Esophagus muscularis mucosa (tissue), 4 donors: ENCODE data around the gene INO80E. TPM values are rescaled to one million over a fixed set of nuclear protein-coding genes. Genes with fewer than 3 reads are reported as not detected.
"Not testable (repeated sequence)": the region's sequence is repeated elsewhere in the genome, so short reads cannot be mapped to it uniquely, and the experiment has no call there.

Experiments used
- DNase-seq: peaks from one replicate; pipeline ENCODE4 v3.0.0-alpha.2; 2017; ENCODE audit errors: extremely low spot score
- H3K27ac ChIP-seq, 4 donors: fragments of 200-600 bp; sonication (generic); replicated peaks in 1 of 4; 1 replicate in 3 of 4; 2 replicates in 1 of 4; pipeline ENCODE4 v1.5.1; 2016 to 2019; ENCODE audit warnings: mild to moderate bottlenecking in 1 of 4
- H3K27me3 ChIP-seq, 4 donors: fragments of 200-600 bp; sonication (generic); one replicate each; pipeline versions ENCODE4 v1.5.1 to v1.6.0; 2016 to 2019
- H3K36me3 ChIP-seq, 4 donors: fragments of 200-600 bp; sonication (generic); one replicate each; pipeline ENCODE4 v1.5.1; 2016 to 2019
- H3K4me1 ChIP-seq, 4 donors: fragments of 200-600 bp; sonication (generic); one replicate each; pipeline ENCODE4 v1.5.1; 2016 to 2019
- H3K4me3 ChIP-seq, 4 donors: fragments of 200-600 bp; sonication (generic); 1 replicate in 2 of 4; 2 replicates in 2 of 4; pipeline ENCODE4 v1.5.1; 2016 to 2019; ENCODE audit warnings: mild to moderate bottlenecking in 4 of 4, moderate library complexity in 1 of 4
- H3K9me3 ChIP-seq, 4 donors: fragments of 200-600 bp; sonication (generic); 1 replicate in 3 of 4; 2 replicates in 1 of 4; pipeline ENCODE4 v1.5.1; 2016 to 2019
- EP300 ChIP-seq: sonication (generic); formaldehyde crosslinking; IDR thresholded peaks from one replicate; pipeline ENCODE4 v1.6.1; 2017; ENCODE audit warnings: antibody characterized with exemption
- POLR2A ChIP-seq: fragments of 450-650 bp; IDR thresholded peaks from one replicate; pipeline ENCODE4 v1.6.1; 2017; ENCODE audit warnings: antibody characterized with exemption, moderate library complexity, mild to moderate bottlenecking, low read depth
- POLR2AphosphoS5 ChIP-seq, 2 donors: sonication (generic); formaldehyde crosslinking; IDR thresholded peaks; one replicate each; pipeline ENCODE4 v1.6.1; 2017; ENCODE audit warnings: antibody characterized with exemption in 2 of 2
- WGBS: methylation state at CpG from one replicate; pipeline ENCODE4 v1.1.5; 2018; 5-methylcytosine and 5-hydroxymethylcytosine counted together
- intact Hi-C: fragments of 100-400 bp; cut with DNase I; formaldehyde crosslinking; loops from one replicate; pipeline ENCODE4 v1.15.1; 2023
- total RNA-seq, 4 donors: library from RNA; depleted of rRNA; stranded (reverse); fragments of >200 nt; gene quantifications; one replicate each; pipeline versions ENCODE4 v1.1.0 to v1.2.1, GENCODE V29; 2016
- TF ChIP-seq, protein P1 (sequence below), 3 experiments: fragments of 200-600 bp in 2 of 3; fragments of 450-650 bp in 1 of 3; sonication (generic) in 2 of 3; IDR thresholded peaks; one replicate each; pipeline ENCODE4 v1.5.1; 2017 to 2019; ENCODE audit warnings: antibody characterized with exemption in 3 of 3, mild to moderate bottlenecking in 2 of 3, moderate library complexity in 1 of 3

Gene INO80E
- total RNA-seq, 4 donors from 2014 or later = 38.2 to 58.1 (median 43.5) TPM

DNA sequence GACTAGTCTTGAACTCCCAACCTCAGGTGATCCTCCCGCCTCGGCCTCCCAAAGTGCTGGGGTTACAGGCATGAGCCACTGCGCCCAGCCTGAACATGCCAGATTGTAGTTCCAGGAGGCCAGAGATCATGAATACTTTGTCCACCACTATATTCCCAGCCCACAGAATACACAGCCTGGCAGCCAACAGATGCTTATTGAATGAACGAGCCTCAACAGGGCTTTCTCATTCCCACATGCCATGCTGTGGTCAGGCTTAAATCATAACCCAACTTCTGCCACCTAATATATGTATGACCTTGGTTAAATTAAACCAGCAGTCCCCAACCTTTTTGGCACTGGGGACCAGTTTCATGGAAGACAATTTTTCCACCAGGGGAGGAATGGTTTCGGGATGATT is 37.3 kb upstream of the INO80E start:
- intact Hi-C loops = no loop called here
- DNase-seq = no peak
- Histone ChIP-seq H3K4me3 (no peak overlapping the region), H3K4me1 (peaks cover 8 to 22% (median 19%) of the 10 kb centered on the region in 4 donors), H3K9me3 (no peaks in the 10 kb centered on the region), H3K27me3 (no peaks in the 10 kb centered on the region), H3K27ac (no peak overlapping the region), H3K36me3 (no peaks in the 10 kb centered on the region)
- WGBS = 94% methylated on average over 5 of the region's 5 CpGs
- TF ChIP-seq EP300 (no peak), POLR2AphosphoS5 (IDR thresholded peaks at IDR 0.05) (no peak), POLR2A (no peak)
- TF ChIP-seq, protein P1, sequence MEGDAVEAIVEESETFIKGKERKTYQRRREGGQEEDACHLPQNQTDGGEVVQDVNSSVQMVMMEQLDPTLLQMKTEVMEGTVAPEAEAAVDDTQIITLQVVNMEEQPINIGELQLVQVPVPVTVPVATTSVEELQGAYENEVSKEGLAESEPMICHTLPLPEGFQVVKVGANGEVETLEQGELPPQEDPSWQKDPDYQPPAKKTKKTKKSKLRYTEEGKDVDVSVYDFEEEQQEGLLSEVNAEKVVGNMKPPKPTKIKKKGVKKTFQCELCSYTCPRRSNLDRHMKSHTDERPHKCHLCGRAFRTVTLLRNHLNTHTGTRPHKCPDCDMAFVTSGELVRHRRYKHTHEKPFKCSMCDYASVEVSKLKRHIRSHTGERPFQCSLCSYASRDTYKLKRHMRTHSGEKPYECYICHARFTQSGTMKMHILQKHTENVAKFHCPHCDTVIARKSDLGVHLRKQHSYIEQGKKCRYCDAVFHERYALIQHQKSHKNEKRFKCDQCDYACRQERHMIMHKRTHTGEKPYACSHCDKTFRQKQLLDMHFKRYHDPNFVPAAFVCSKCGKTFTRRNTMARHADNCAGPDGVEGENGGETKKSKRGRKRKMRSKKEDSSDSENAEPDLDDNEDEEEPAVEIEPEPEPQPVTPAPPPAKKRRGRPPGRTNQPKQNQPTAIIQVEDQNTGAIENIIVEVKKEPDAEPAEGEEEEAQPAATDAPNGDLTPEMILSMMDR (IDR thresholded peaks at IDR 0.05) = no peak

DNA sequence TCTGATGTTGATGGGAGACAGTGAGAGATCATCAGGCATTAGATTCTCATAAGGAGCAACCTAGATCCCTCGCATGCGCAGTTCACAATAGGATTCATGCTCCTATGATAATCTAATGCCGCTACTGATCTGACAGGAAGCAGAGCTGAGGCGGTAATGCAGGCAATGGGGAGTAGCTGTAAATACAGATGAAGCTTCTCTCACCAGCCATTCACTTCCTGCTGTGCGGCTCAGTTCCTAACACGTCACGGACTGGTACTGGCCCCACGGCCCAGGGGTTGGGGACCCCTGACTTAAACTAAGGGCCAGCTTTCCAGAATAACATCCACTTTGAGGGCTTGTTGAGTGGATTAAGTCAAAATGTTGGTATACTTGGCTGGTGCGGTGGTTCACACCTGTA is 36.7 kb upstream of the INO80E start:
- Histone ChIP-seq H3K9me3 (no peaks in the 10 kb centered on the region), H3K27me3 (no peaks in the 10 kb centered on the region), H3K4me3 (no peak overlapping the region), H3K27ac (no peak overlapping the region), H3K4me1 (peaks cover 8 to 26% (median 21%) of the 10 kb centered on the region in 4 donors), H3K36me3 (peaks cover 0 to 4% (median 1%) of the 10 kb centered on the region in 4 donors)
- TF ChIP-seq, protein P1 (IDR thresholded peaks at IDR 0.05) = no peak
- no peak for TF ChIP-seq POLR2A
- no peak for TF ChIP-seq EP300
- no peak for TF ChIP-seq POLR2AphosphoS5 (IDR thresholded peaks at IDR 0.05)
- intact Hi-C loops = no loop called here
- 91% methylated on average over 8 of the region's 9 CpGs for WGBS
- DNase-seq = no peak

DNA sequence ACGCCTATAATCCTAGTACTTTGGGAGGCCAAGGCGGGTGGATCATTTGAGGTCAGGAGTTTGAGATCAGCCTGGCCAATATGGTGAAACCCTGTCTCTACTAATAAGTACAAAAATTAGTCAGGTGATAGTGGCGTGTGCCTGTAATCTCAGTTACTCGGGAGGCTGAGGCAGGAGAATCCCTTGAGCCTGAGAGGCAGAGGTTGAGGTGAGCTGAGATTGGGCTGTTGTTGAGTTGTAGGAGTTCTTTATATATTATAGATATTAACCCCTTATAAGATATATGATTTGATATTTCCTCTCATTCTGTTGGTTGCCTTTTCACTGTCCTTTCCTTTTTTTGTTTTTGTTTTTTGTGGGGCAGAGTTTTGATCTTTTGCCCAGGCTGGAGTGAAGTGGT is 36.2 kb upstream of the INO80E start:
- H3K4me3 ChIP-seq, H3K36me3 ChIP-seq, H3K9me3 ChIP-seq, DNase-seq, H3K27me3 ChIP-seq, H3K27ac ChIP-seq: not testable (repeated sequence)
- H3K4me1 ChIP-seq = peaks cover 8 to 32% (median 24%) of the 10 kb centered on the region in 4 donors
- intact Hi-C loops = loop anchor here (5.0 kb wide), 1 partner anchor 33 kb away; the partner anchor contains the start of gene KCTD13
- WGBS = 88% methylated on average over 4 of the region's 4 CpGs

DNA sequence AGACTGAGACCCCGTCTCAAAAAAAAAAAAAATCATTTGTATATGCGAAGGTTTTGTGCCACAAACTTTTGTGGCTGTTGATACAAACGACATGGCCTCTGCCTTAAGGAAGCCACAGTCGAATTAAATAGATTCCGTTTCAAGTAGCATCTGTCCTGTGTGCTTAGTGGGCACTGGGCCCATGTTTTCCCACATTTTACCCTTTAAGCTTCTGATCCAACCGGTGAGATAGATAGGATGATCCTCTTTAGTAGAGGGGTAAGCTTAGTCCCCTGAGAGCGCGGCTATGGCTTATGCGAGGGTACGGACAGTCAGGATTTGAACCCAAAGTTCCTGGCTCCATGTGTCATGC is 34.9 kb upstream of the INO80E start:
- Histone ChIP-seq H3K4me1 (peaks cover 8 to 34% (median 25%) of the 10 kb centered on the region in 4 donors), H3K27ac (peak overlapping the region; percentile 92 to 95 (median 94)), H3K4me3 (peak overlapping the region; percentile 73 to 95 (median 80)), H3K9me3 (no peaks in the 10 kb centered on the region), H3K36me3 (peaks cover 0 to 21% (median 6%) of the 10 kb centered on the region in 4 donors), H3K27me3 (no peaks in the 10 kb centered on the region)
- no peak for DNase-seq
- TF ChIP-seq, protein P1 (IDR thresholded peaks at IDR 0.05) = no peak
- TF ChIP-seq POLR2AphosphoS5 (IDR thresholded peaks at IDR 0.05) (no peak), POLR2A (no peak), EP300 (no peak)
- intact Hi-C loops = loop anchor here (5.0 kb wide), 1 partner anchor 34 kb away; the partner anchor contains the start of gene KCTD13
- 62% methylated on average over 10 of the region's 10 CpGs for WGBS

DNA sequence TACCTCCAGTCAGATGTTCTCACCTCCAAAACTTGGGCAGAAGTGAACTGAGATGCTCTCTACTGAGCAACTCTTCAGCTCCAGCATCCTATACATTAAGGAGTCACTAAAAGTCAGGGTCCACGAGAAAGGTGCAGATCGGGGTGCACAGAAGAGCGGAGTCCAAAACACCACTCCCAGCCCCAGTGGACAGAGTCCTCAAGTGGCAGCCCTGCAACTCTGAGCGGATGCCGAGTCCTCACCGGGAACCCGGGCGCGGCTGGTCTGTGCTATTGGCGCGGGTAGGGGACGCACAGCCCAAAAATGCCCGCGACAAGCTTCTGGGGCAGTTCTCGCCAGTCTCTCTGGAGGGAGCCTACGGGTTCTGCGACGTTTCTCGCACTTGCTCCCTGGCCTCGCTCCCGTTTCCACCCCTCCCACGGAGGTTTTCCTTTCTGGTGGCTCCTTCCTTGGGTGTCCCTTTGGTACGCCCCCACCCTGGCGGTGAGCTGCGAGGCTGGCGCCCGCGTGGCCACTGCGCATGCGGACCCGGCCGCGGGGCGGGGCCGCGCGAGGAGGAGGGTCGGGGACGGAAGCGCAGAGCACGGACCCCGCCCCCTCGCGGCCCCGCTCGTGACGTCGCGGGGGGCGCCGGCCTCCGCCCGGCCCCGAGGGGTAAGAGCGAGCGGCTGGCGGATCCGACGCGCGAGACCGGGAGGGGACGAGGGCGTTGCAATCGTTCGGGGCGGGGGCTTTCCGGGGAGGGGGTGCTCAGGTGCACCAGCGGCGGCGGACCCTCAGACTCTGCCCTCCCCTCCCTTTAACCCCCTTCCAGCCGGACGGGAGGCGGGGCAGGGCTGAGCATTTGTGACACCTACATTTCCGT is 34.3 kb upstream of the INO80E start, which contains the start of gene TMEM219:
TSS of gene TMEM219 (plus strand) at position 601 of the 865 bp plus-strand sequence. CDS start 1,065 bp downstream, outside the sequence.
- Histone ChIP-seq H3K9me3 (no peaks in the 10 kb centered on the region), H3K27ac (peak within 1 kb of the TSS; percentile 92 to 95 (median 94)), H3K36me3 (peaks cover 0 to 26% (median 6%) of the 10 kb centered on the region in 4 donors), H3K4me1 (peaks cover 8 to 34% (median 25%) of the 10 kb centered on the region in 4 donors), H3K27me3 (no peaks in the 10 kb centered on the region), H3K4me3 (peak within 1 kb of the TSS; percentile 73 to 95 (median 80))
- DNase-seq = peak; percentile 96
- under 1% methylated on average over 45 of the region's 75 CpGs for WGBS
- intact Hi-C loops = loop anchor here (5.0 kb wide), 1 partner anchor 34 kb away; the partner anchor contains the start of gene KCTD13
- TF ChIP-seq EP300 = no peak
- peak; percentile 26 for TF ChIP-seq POLR2A
- TF ChIP-seq, protein P1 (IDR thresholded peaks at IDR 0.05) = peak; percentile 33 to 59 (median 59)
- TF ChIP-seq POLR2AphosphoS5 (IDR thresholded peaks at IDR 0.05) = peak; percentile 78 to 90
